T47D (cell line): ENCODE results near the gene PLA2G12B.

Experiments used
- DNase-seq, 2 experiments: peaks; one replicate each; pipeline versions ENCODE4 v3.0.0 to v3.0.0-alpha.2; 2011 to 2012; ENCODE audit warnings: low read depth in 1 of 2, low spot score in 1 of 2
- JUND ChIP-seq: IDR thresholded peaks from 2 replicates; pipeline ENCODE4 v1.6.1; 2012; ENCODE audit warnings: low read depth
- in situ Hi-C: cut with HindIII; loops from 2 replicates; pipeline ENCODE4 v1.10.0; 2016; ENCODE audit warnings: low sequenced_read_pairs, low pct_unique_long_range_greater_than_20kb

PLA2G12B gene

DNA sequence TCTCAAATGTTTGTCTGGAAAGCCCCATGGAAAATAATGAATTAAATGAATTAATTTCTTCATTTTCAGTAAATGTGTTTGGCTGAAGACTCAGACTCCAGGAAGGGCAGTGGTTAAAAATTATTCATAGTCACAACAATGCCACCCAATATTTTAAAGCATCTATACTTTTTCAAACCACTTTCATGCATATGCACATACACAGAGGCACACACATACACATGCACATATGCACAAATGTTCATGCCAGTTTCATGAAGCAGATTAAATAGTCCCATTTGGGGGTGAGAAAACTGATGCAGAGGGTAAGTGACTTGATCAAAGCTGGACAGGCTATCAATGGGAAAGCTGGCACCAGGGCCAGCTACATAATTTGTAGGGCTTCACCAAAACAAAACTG is 1.4 kb upstream of the PLA2G12B start:
- no peak for TF ChIP-seq JUND
- in situ Hi-C loops: no loop called here
- DNase-seq: no peak

DNA sequence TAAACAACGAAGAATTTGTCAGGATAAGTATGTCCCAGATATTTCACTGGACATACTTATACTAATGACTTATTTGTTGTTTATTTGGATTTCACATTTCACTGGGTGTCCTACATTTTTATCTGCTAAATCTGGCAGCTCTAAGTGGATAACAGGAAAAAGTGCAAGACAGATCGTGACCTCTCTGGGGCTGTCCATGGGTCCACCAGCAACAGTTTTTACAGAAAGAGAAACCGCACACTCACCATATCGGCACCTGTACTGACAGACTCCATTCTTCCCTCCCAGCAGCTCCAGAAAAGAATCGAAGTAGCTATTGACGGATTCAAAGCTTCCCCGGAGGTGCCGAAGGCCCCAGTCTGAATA is 393 bp downstream of the PLA2G12B start:
- in situ Hi-C loops: no loop called here
- TF ChIP-seq JUND: no peak

DNA sequence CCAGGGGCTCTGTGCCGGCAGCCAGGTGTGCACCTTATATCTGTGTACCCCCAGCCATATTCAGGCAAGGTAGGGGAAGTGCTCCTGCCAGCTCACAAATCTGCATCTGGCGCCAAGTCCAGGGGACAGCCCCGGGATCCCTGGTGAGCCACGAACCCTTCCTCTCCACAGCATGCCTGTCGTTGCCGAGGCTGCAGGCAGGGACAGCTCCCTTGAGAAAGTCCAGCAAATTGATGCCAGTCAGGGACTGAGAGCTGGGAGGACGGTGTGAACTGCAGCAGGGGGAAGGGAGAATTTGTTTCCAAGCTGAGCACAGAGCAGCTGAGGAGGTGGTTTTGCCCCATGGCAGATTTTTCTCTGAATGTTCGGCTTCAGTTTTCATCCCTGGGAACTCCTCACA is 919 bp downstream of the PLA2G12B start:
- DNase-seq: no peak
- no peak for TF ChIP-seq JUND
- in situ Hi-C loops: no loop called here

More for the DNA sequence above, 393 bp downstream of the PLA2G12B start:
- no peak for DNase-seq

DNA sequence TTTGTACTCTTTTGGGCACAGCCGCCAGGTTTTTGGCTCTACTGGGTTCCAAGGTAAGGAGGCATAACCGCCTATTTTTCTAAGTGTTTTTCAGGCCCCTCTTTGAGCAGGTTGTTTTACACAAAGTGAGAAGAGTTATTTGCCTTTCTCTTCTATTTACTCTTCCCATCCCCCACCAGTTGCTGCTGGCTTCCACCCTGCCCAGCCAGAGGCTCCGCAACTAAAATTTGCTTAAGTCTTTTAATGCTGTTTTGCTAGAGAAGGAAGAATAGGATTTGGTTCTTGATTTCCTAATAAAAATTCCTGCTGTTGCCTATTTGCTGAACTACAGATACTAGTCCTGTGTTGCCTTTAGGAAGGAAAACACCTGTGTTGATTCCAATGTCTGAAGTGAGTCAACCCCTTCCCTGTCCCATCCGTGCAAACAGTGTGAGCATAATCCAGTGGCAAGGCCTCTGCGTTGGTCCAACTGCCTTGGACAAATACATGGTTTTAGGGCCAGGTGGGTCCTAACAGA is 1.9 kb downstream of the PLA2G12B start:
- TF ChIP-seq JUND: no peak
- in situ Hi-C loops: no loop called here
- no peak for DNase-seq

DNA sequence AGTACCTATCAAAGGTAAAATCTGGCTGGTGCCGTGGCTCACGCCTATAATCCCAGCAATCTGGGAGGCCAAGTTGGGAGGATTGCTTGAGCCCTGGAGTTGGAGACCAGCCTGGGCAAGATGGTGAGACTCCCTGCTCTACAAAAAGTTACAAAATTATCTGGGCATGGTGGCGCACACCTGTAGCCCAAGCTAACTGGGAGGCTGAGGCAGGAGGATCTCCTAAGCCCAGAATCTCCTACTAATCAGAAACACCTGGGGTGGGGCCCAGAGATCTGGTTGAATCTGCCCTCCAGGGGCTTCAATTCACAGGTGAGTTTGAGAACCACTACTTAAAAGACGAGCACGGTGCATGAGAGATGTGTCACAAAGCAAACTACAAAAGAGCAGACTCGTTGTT is 2.4 kb downstream of the PLA2G12B start:
- in situ Hi-C loops: no loop called here
- TF ChIP-seq JUND: no peak
- DNase-seq: no peak

DNA sequence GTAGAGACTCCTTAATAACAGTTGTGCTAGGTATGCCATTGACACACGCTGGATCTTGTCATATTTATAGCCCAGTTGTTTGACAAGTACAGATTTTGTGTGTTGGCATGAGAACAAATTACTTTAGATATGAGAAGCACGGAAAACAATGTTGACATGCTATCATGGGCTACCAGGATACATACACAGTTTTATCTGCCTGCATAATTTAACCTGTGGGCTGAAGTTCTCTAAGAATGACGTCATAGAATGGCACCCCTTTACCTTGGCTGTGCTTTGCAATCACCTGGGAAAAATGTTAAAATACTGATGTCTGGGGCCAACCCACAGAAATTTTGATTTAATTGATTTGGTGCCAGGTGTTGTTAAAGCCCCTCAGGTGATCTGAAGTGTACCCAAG is 2.8 kb downstream of the PLA2G12B start:
- in situ Hi-C loops: no loop called here
- DNase-seq: no peak
- TF ChIP-seq JUND: no peak

DNA sequence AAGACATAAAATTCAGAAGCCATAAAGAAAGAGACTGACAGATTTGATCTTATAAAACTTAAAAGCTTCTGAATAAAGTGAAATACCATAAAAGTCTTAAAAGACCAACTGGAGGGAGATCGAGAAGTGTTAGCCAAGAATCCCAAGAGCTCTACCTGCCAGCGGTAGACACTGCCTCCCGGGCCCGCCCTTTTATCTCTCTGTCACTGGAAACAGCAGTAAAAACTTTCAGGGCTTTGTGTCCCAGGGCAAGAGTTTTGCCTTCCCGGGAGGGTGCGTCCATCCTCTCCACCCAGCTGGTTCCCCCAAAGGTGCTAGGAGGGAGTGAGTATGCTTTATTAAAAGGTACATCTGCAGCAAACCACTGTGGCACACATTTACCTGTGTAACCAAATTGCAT is 5.8 kb downstream of the PLA2G12B start:
- in situ Hi-C loops: no loop called here
- TF ChIP-seq JUND: no peak
- DNase-seq: no peak

DNA sequence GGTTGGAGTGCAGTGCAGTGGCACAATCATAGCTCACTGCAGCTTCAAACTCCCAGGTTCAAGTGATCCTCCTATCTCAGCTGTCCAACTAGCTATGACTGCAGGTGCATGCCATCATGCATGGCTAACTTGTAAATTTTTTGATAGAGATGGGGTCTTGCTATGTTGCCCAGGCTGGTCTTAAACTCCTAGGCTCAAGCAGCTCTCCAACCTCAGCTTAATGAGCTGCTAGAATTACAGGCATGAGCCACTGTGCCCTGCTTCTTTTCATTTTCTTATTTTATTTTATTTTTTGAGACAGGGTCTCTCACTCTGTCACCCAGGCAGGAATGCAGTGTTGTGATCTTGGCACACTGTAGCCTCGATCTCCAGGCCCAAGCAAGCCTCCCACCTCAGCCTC is 7.6 kb downstream of the PLA2G12B start:
- no peak for TF ChIP-seq JUND
- in situ Hi-C loops: no loop called here
- no peak for DNase-seq

DNA sequence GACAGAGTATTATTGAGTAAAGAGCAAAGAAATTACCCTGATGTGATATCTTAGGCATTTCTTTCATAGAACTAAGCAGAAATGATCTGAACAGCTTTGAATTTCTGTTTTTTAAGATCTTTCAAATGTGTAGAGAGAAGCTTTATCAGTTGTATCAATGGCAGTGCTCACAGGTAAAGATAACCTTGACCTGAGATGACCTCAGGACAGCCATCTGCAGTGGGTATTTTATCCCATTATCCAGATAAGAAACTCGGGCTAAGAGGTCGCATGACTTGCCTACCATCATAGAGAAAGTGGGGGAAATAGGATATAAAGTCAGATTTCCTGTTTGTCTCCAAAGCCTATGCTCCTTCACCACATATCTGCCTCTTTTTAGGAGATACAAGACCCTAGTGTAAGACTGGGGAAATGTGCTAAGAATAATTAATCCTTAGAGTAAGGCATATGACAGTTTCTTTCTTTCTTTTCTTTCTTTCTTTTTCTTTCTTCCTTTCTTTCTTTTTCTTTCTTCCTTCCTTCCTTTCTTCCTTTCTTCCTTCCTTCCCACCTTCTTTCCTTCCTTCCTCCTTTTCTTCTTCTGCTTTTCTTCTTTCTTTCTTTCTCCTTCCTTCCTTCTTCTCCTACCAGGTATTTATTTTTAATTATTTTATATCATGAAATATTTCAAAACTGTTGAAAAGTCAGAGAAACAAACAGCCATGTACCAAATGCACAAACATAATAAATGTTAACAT is 10.9 kb downstream of the PLA2G12B start:
- TF ChIP-seq JUND: no peak
- DNase-seq: no peak
- in situ Hi-C loops: no loop called here

DNA sequence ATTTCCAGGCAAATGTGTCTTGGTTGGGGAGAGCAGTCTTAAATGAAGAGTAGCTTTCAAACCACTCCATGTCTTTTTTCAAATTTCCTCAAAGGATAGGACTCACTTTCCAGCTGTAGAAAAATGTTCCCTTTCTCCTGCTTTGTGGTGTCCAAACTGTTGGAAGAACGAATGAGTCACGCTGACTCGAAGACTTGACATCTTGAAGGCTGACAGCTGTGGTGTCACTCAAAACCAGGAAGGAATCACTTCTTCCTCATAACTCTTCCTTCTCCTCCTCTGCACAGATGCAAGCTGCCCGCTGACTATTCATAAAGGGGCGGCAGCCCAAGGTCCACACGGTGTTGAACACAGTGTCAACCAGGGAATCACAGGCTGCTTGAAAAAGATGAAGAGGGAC is 19.2 kb downstream of the PLA2G12B start:
- no peak for TF ChIP-seq JUND
- in situ Hi-C loops: no loop called here
- no peak for DNase-seq

DNA sequence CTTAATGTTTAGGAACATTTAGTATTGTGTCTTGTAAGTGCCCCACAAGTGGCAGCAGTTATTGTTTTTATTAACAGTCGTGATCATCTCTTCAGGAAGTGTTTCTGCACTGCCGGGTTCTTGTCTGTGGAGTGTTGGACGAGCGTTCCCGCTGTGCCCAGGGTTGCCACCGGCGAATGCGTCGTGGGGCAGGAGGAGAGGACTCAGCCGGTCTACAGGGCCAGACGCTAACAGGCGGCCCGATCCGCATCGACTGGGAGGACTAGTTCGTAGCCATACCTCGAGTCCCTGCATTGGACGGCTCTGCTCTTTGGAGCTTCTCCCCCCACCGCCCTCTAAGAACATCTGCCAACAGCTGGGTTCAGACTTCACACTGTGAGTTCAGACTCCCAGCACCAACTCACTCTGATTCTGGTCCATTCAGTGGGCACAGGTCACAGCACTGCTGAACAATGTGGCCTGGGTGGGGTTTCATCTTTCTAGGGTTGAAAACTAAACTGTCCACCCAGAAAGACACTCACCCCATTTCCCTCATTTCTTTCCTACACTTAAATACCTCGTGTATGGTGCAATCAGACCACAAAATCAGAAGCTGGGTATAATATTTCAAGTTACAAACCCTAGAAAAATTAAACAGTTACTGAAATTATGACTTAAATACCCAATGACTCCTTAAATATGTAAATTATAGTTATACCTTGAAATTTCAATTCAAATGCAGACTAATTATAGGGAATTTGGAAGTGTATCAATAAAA is 22.2 kb downstream of the PLA2G12B start:
- in situ Hi-C loops: no loop called here
- no peak for TF ChIP-seq JUND
- no peak for DNase-seq

DNA sequence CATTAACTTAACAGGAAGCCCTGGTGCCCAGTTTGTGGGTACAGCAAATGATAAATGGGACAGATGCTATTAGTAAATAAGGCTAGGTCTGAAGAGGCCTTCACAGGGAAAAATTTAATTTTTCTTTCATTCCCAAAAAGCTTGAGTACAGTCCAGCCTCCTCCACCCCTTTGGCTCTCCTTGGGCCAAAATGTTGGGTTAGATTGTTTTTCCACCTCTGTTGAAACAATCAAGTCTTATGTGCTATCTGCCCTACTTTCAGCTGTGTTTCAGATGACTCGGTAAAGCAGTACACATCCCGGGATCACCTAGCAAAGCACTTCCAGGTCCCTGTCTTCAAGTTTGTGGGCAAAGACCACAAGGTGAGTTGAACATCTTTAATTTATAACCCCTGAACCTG is 24.3 kb downstream of the PLA2G12B start:
- no peak for TF ChIP-seq JUND
- DNase-seq: no peak
- in situ Hi-C loops: no loop called here

DNA sequence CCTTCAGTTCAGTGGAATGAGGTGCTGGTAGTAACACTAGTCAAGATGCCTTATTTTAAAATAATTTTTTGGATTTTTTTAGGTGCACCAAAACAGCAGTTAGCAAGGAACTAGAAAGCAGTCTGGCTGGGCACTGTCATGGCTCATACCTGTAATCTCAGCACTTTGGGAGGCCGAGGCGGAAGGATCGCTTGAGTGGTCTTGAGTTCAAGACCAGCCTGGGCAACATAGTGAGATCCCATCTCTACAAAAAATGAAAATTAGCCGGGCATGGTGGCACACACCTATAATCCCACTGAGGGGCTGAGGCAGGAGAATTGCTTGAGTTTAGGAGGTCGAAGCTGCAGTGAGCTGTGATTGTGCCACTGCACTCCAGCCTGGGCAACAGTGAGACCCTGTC is 25.8 kb downstream of the PLA2G12B start:
- DNase-seq: no peak
- in situ Hi-C loops: no loop called here
- no peak for TF ChIP-seq JUND

DNA sequence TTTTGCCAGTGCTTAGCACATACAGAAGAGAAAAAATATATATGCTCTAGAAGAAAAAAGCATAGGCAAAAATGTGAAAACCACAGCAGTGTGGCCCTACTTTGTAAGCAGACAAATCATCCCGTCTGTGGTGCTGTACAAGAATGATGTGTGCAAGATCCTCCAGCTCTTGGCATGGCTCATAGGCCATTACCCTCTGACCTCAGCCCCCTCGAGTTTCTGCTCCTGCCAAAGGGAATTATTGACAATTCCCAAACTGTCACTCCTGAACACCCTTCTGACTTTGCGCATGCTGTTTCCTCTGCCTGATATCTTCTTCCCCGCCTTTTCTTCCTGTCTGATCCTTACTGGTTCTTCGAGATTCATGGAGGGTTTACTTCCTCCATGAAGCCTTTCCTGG is 27.1 kb downstream of the PLA2G12B start:
- TF ChIP-seq JUND: no peak

More for the DNA sequence above, 27.1 kb downstream of the PLA2G12B start:
- no peak for DNase-seq
- in situ Hi-C loops: no loop called here
